SK-N-SH treated with all-trans-retinoic acid at 6 μM for 48 hours (cell line): ENCODE results near the gene GSTO2.

ENCODE experiments used
- ATAC-seq: fragments of 200-7000 bp; cut with Tn5 transposase; 3 replicates; pipeline ENCODE4 v1.9.1; 2020; ENCODE audit warnings: mild to moderate bottlenecking, moderate library complexity
- ARNTL ChIP-seq: fragments of 450-650 bp; formaldehyde crosslinking; IDR thresholded peaks from 2 replicates; pipeline ENCODE4 v1.5.0; 2020; ENCODE audit warnings: low read depth, mild to moderate bottlenecking, moderate library complexity, borderline replicate concordance
- BACH2 ChIP-seq: fragments of 250-450 bp; sonication (Bioruptor Pico); IDR thresholded peaks from 2 replicates; pipeline ENCODE4 v1.9.0; 2021; ENCODE audit warnings: mild to moderate bottlenecking, borderline replicate concordance
- CREB5 ChIP-seq: fragments of 250-450 bp; sonication (Bioruptor Pico); IDR thresholded peaks from 2 replicates; pipeline ENCODE4 v1.5.1; 2020; ENCODE audit warnings: low read depth, mild to moderate bottlenecking, moderate library complexity
- CSDC2 ChIP-seq: fragments of 250-450 bp; sonication (Bioruptor Pico); IDR thresholded peaks from 2 replicates; pipeline ENCODE4 v1.5.0; 2020; ENCODE audit warnings: mild to moderate bottlenecking, moderate library complexity
- CSRNP3 ChIP-seq: fragments of 250-450 bp; sonication (Bioruptor Pico); IDR thresholded peaks from 2 replicates; pipeline ENCODE4 v1.5.1; 2021; ENCODE audit warnings: mild to moderate bottlenecking, moderate library complexity
- GLIS3 ChIP-seq: fragments of 250-450 bp; sonication (Bioruptor Pico); IDR thresholded peaks from 2 replicates; pipeline ENCODE4 v1.5.0; 2020; ENCODE audit warnings: mild to moderate bottlenecking, moderate library complexity
- ISL1 ChIP-seq: fragments of 250-450 bp; sonication (Bioruptor Pico); IDR thresholded peaks from 2 replicates; pipeline ENCODE4 v2.1.2; 2022; ENCODE audit warnings: mild to moderate bottlenecking, moderate library complexity
- OSR1 ChIP-seq: fragments of 250-450 bp; sonication (Bioruptor Pico); IDR thresholded peaks from 2 replicates; pipeline ENCODE4 v1.8.0; 2022; ENCODE audit warnings: moderate library complexity, mild to moderate bottlenecking, inconsistent platforms
- RARB ChIP-seq: fragments of 250-450 bp; sonication (Bioruptor Pico); IDR thresholded peaks from 2 replicates; pipeline ENCODE4 v1.8.0; 2021; ENCODE audit warnings: mild to moderate bottlenecking, moderate library complexity
- SNAI2 ChIP-seq: fragments of 250-450 bp; sonication (Bioruptor Pico); IDR thresholded peaks from 2 replicates; pipeline ENCODE4 v1.5.0; 2020; ENCODE audit warnings: mild to moderate bottlenecking, moderate library complexity
- TCF4 ChIP-seq: fragments of 250-450 bp; sonication (Bioruptor Pico); IDR thresholded peaks from 2 replicates; pipeline ENCODE4 v1.8.0; 2021; ENCODE audit warnings: mild to moderate bottlenecking, moderate library complexity, borderline replicate concordance
- TOX ChIP-seq: fragments of 250-450 bp; sonication (Bioruptor Pico); IDR thresholded peaks from 2 replicates; pipeline ENCODE4 v1.8.0; 2021; ENCODE audit warnings: mild to moderate bottlenecking, moderate library complexity, borderline replicate concordance
- TSHZ2 ChIP-seq: fragments of 250-450 bp; sonication (Bioruptor Pico); IDR thresholded peaks from 2 replicates; pipeline ENCODE4 v1.5.0; 2020; ENCODE audit warnings: mild to moderate bottlenecking, moderate library complexity
- ZC3H10 ChIP-seq: fragments of 250-450 bp; sonication (Bioruptor Pico); IDR thresholded peaks from 2 replicates; pipeline ENCODE4 v1.5.1; 2021; ENCODE audit warnings: mild to moderate bottlenecking, moderate library complexity
- ZFP3 ChIP-seq: fragments of 250-450 bp; sonication (Bioruptor Pico); IDR thresholded peaks from 2 replicates; pipeline ENCODE4 v1.5.0; 2020; ENCODE audit warnings: mild to moderate bottlenecking, moderate library complexity
- ZNF565 ChIP-seq: fragments of 450-650 bp; formaldehyde crosslinking; conservative IDR thresholded peaks from 2 replicates; pipeline ENCODE4 v1.5.0; 2020; ENCODE audit warnings: low read depth, mild to moderate bottlenecking, moderate library complexity

The GSTO2 gene

GRCh38 chr10:104281694-104282093 is 12.7 kb downstream of the GSTO2 start (continued):
- TF ChIP-seq TSHZ2 (CRISPR knock-in tag): no peak
- TF ChIP-seq CSDC2: no peak
- TF ChIP-seq, all 23 proteins: peak for 0

- TF ChIP-seq ISL1 (CRISPR knock-in tag) (no peak), ZC3H10 (no peak)
- ATAC-seq: no peak
These were observed 15.9 kb downstream of the GSTO2 start for GRCh38 chr10:104284846-104285245.

- TF ChIP-seq BACH2 (CRISPR knock-in tag): no peak
- no peak for TF ChIP-seq TCF4 (CRISPR knock-in tag)
- TF ChIP-seq CREB5 (CRISPR knock-in tag): no peak
- no peak for TF ChIP-seq ZNF565 (CRISPR knock-in tag)
- TF ChIP-seq SNAI2 (CRISPR knock-in tag): no peak
- no peak for TF ChIP-seq TSHZ2 (CRISPR knock-in tag)
- no peak for TF ChIP-seq OSR1 (CRISPR knock-in tag)
- ATAC-seq: no peak
These were observed 18.0 kb downstream of the GSTO2 start for GRCh38 chr10:104286939-104287338.

GRCh38 chr10:104288355-104288754 is 19.4 kb downstream of the GSTO2 start:
- no peak for ATAC-seq

More at GRCh38 chr10:104288355-104288754, 19.4 kb downstream of the GSTO2 start:
- TF ChIP-seq GLIS3 (CRISPR knock-in tag) (no peak), OSR1 (CRISPR knock-in tag) (no peak), ZC3H10 (no peak), CSDC2 (no peak), CREB5 (CRISPR knock-in tag) (no peak), CSRNP3 (no peak), TOX (CRISPR knock-in tag) (no peak), ISL1 (CRISPR knock-in tag) (no peak), ZNF565 (CRISPR knock-in tag) (no peak), ZFP3 (CRISPR knock-in tag) (no peak), SNAI2 (CRISPR knock-in tag) (no peak), TSHZ2 (CRISPR knock-in tag) (no peak), RARB (CRISPR knock-in tag) (no peak), ARNTL (no peak)
- TF ChIP-seq, all 23 proteins: peak for 0
